NCI-H2029 (cell line): ENCODE measurements around the gene PTN.
"Not testable (repeated sequence)": the region's sequence is repeated elsewhere in the genome, so short reads cannot be mapped to it uniquely, and the experiment has no call there.

Experiments used
- DNase-seq: peaks from one replicate; lab custom pipeline; 2025; lab: John Stamatoyannopoulos, UW

PTN gene

DNA sequence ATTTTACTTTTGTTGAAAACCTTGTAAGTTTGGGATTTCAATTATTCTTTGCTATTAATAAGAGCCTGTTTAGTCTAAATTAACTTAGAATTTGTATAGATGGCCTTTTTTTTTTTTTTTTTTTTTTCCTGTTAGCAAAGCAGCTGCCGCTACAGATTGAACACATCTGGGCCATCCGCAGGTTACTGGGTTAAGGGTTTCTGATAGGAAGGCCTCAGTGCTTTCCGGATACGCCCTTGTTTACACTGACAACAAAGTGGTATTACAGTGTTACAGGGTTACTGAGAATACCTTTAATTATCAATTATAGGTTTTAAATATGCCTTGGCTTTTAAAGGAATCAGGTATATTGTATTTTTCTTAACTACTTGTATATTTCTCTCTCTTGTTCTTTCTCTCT is 76.8 kb downstream of the PTN start:
- peak; percentile 39 for DNase-seq

DNA sequence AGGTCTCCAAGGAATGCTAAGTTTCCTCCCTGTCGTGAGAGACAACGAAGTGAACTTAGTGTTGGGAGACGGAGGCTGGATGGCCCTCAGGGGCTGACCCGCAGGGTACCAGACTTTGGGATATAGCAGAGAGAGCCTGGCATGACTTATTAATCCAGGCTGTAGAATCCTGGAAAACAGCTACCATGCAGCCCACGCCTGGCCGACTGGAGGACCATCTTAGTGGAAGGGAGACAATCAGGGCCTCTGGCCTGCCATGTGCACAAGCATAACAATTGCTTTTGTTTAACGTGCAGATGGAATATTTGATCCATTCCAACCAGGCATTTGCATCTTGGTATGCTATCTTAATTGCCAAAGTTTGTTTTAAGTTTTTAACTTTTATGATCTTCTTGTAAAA is 78.1 kb downstream of the PTN start:
- DNase-seq, result not testable (repeated sequence)

DNA sequence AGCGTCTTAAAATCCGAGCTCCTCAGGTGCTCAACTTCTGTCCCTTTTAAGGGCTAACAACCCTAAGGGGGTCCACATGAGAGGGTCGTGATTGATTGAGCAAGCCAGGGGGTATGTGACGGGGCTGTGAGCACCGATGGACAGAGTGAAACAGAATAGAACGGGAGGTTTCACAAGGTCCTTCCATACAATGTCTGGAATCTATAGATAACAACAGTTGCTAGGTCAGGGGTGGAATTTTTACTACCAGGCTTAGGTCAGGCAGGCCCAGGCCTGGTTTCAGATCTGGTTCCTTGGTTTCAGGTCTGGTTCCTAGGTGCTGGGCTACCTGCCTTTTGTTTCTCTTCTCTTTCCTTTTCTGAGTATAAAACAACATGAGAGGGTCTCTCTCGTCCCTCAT is 80.9 kb downstream of the PTN start:
- no peak for DNase-seq

DNA sequence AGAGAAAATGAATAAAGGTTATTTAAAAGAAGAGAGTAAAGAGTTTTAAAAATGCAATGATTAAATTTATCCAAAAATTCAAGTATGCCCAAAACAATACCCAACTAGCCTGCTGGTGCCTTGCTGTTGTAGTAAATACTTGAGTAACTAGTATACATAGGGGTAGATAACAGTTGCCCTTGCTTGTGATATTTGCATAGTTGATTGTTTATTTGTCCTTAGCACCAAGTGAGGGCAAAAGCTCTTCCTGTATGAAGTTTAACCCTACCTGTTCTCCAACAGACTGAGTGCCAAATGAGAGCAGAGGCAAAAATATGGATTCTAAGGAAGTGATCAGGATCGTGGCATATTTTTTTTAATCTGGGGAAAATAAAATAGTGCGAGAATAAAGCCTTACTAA is 85.0 kb downstream of the PTN start:
- peak; percentile 24 for DNase-seq

DNA sequence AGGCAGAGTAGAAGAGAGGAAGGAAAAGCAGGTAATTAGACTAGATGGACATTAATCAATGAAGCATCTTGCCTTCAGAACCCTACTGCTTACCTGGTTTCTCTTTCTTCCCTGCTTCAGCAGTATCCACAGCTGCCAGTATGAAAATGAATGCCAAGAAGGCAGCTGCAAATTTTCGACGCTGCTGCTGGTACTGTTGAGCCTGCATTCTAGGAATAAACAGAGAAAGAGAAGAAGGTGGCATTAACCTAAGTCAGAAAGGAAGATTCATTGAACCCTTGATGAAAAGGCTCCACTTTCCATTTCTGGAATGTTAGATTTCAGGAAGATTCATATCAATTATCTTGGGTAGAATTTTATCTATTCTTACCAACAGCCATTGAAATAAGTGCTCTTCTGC is 88.8 kb downstream of the PTN start:
- no peak for DNase-seq

DNA sequence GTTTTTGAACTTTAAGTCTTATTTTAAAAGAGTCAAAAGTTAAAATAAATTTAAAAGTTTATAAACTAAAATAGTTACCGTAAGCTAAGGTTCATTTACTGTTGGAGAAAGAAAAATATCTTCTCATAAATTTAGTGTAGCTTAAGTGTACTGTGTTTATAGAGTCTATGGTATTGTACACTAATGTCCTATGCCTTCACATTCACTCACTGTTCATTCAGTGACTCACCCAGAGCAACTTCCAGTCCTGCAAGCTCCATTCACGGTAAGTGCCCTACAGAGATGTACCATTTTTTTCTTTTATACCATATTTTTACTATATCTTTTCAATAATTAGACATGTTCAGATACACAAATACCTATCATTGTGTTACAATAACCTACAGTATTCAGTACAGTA is 97.6 kb downstream of the PTN start:
- no peak for DNase-seq

DNA sequence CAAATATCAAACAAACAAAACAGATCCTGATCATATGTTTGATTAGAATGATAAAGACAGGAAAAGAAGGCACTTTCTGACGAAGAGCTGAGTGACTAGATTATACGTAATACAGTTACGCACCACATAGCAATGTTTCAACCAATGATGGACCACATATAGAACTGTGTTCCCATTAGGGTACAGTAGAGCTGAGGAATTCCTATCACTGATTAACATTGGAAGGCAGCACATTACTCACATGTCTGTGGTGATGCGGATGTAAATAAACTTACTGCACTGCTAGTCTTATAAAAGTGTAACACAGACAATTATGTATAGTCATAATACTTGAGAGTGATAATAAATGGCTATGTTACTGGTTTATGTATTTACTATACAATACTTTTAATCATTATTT is 98.3 kb downstream of the PTN start:
- DNase-seq, result no peak

DNA sequence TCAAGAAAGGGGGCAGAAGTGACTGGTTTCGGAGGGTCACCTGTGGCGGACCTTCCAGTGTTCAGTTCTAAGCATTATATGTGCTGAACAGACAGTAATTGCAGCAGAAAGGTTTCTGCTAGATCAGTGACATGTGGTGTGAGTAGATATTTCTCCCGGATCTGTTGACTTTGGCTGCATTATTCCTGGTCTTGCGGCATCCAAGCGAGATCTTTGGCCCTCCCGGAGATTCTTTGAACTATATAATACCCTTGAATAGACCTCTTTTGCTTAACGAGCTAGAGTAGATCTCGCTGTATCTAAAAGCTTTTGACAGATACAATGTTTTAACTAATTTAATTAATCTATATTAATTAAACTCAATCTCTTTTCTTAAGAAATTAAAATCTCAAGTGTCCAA is 99.8 kb downstream of the PTN start:
- no peak for DNase-seq

DNA sequence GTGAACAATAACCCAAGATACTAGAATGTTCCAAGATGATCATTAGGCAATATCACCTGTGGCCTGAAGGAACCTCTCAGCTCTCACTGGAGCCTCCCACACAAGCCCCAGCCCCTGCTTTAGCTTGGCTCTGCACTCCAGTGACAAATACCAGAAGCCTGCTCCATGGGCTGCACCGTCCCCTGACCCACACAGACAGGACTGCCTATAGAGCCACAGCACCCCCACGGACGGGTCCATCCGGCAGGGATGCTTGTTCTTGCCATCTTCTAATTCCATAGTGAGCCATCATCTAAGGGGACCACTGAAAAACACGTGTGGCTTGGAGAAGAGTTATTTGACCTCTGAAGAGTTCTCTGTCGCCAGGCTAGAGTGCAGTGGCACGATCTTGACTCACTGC is 100.9 kb downstream of the PTN start:
- no peak for DNase-seq

DNA sequence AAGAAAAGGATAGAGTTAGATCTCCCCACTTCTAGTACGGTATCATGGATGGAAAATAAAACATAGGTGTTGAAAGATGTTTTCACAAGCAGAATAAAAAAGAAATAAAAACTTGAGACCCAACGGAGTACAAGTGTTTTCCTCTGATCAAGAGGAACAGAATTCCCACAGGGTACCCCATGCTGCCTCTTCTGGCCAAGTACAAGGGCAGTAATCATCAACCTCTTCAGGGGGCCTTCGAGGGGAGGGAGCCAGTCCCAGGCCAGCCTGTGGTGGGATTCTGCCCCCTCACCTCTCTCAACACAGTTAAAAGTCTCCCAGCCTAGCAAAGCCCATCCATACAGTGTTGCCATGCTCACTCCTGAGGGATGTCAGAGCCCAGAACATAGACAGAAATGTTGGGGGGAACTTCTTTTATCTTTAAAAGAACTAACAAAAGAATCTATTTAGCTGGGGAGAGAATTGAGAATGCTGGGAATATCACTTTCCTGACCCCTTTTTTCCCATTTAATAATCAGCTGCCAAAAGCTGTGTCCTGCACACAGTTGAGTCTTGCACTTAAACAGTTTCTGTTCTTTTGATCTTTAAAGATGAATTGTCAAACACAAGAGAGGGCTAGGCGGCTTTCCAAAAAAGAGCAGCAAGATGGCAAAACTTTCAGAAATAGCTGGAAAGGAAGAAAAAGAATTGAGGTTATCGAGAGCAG is 101.7 kb downstream of the PTN start:
- no peak for DNase-seq

DNA sequence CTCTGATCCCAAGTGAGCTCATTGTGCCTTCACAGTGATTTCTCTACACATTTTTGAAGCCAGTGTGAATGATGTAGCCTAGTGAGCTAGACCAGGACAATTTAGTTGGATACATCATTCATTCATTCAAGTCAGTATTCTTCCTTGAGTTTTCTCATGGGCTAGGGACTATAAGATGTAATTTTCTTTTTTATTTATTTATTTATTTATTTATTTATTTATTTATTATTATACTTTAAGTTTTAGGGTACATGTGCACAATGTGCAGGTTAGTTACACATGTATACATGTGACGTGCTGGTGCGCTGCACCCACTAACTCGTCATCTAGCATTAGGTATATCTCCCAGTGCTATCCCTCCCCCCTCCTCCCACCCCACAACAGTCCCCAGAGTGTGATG is 104.3 kb downstream of the PTN start:
- DNase-seq, result not testable (repeated sequence)

DNA sequence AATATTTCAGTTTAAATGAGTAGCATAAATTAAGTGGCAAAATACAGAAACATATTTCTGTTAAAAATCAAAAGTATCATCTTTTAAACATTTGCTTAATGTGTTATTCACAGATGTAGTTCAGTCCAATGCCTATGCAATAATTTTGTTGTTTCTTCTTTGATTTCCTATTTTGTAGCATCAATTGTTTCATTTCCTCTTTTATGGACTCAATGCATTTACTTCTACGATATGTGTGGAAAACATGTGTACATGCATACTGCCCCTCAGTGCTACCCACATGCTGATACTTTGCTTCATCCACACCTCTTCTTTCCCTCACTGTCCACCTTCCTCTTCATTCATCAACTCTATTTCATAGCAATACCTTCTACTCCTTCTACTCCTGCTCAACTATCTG is 108.1 kb downstream of the PTN start:
- no peak for DNase-seq

DNA sequence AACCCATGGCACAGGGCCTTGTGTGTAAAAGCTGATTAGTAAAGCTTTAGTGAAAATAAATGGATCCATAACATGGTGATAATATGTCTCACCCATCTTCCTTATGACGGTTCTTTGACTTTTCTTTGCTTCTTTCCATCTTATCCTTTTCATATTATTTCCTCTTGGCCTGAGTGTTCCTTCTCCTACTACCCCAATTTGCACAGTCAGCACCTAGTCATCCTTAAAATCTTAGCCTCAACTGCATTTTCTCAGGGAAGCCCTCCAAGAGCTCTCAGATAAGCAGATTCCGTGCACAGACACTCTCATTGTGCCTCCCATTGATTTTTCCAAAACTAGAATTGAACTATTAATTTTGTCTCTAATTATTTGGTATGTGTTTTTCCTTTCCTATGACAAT is 112.4 kb downstream of the PTN start:
- DNase-seq, result no peak

DNA sequence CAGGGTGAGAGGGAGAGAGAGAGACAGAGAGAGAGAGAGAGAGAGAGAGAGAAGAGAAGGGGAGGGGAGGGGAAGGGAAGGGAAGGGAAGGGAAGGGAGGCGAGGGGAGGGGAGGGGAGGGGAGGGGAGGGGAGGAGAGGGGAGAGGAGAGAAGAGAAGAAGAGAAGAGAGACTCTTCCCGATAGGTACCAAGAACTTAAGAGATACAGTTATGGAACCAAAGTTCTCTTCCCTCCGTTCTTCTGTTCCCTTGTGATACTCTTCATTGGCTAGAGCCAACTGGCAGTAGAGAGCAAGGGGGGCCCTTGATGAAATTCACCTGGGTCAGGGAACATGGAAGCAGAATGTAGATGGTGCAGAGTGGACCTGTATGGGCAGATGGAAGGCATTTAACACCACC is 122.1 kb downstream of the PTN start:
- no peak for DNase-seq

DNA sequence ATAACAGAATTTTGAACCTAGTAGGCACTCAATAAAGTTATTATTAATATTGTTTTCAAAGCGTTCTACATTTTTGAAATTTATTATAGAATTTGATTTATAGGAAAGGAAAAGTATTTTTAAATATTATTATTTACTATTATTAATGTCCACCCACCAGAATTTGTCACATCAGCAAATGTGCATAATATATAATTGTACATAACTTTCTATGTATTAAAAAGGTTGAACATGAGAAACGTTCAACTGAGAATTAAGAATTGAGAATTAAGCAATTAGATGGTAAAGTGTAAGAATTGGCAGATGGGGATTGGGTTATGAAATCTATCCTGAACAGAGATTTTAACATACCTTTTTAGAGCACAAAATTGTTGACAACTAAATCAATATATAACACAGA is 129.8 kb downstream of the PTN start:
- no peak for DNase-seq

DNA sequence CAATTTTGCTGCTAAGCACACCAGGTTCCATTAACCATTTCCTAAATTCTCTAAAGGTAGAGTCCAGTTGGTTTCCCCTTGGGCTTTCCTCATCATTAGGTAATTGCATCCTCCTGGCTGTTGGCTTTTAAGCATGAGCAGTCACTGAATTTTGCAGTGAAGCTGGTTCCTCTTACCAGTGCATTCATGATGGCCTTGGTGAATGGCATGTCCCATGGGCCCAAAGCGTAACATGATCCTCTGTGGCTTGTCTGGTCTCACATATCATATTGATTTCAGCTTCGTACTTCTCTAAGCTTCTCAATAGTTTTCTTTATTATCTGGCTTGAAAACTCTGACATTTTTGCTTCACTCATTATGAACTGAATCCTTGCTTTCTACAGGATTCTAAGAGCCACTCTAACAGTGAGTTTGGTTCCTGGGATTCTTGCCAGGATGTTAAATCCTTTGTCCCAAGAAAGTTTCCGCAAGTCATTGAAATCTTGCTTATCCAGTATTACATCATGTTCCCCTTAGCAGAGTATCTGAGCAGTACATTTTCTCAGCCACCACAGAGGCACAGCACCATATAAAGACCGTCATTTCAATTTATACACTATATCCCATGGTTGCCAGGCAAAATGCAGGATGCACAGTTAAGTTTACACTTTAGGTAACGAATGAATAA is 134.2 kb downstream of the PTN start:
- no peak for DNase-seq

DNA sequence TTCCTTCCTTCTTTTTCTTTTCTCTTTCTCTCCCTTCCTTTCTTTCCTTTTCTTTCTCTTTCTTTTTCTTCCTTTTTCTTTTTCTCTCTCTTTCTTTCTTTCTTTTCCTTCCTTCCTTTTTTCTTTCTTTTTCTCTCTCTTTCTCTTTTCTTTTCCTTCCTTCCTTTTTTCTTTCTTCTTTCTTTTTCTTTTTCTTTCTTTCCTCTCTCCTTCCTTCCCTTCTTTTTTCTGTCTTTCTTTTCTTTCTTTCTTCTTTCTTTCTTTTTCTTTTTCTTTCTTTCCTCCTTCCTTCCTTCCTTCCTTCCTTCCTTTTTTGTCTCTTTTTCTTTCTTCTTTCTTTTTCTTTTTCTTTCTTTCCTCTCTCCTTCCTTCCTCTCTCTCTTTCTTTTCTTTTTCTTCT is 136.8 kb downstream of the PTN start:
- DNase-seq, result no peak

DNA sequence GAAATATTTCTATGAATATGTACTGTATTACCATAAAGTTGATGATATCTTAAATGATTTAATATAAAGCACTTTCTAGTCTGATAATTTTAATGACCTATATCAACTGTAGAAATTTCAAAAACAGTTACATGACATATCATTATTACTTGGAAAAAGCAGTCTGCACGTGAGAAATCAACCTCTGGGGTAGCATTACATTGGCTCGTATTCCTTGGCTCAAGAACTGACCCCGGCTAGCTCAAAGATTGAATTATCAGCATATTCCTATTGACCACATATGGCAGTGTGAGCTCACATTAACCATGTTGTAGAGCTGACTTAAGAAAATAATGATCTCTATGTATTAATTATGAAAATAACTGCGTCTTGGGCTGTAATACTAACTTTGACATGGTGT is 139.3 kb downstream of the PTN start:
- no peak for DNase-seq

DNA sequence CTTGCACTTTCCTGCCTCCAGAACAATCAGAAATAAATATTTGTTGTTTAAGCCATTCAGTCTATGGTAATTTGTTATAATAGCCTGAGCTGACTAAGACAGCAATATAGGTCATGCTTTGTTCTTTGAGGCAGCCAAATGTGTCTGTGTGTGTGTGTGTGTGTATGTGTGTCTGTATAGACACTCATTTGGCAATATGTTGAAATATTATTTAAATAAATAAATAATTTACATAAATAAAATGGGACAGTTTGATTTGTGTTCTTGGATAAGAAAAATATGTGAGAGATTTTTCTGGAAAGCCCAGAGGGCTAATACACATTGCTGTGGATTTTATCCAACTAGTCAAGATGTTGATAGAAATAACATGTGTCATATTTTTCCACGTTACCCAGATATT is 140.2 kb downstream of the PTN start:
- DNase-seq, result no peak

DNA sequence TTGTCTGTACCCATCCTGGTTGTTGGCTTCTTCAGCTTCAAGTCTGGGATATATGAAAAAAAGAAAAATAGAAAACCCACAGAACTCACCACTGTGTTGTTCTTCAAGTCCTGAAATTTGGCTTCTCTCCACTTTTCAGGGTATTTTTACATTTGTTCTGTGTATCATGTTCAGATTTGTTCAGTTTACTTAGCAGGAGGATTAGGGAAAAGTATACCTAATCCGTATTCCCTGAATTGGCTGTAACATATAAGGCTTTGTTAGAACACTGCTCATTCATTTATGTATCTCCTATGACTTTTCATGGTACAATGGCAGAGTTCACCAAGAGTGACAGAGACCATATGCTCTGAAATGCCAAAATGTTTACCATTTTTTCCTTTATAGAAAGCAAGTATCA is 146.9 kb downstream of the PTN start:
- DNase-seq, result no peak

DNA sequence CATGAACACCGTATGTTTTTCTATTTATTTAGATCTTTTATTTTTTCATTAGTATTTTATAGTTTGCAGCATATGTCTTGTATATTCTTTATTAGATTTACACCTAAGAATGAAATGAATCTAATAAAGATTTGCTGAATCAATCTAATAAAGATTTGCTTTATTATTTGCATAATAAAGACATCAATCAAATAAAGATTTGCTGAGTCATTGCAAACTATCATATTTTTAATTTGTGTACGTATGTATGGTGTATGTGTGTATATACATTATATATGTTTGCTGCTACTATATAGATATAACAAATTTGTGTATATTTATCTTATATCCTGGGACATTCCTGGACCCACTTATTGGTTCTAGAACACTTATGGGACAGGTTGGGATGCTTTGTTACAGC is 147.5 kb downstream of the PTN start:
- no peak for DNase-seq

DNA sequence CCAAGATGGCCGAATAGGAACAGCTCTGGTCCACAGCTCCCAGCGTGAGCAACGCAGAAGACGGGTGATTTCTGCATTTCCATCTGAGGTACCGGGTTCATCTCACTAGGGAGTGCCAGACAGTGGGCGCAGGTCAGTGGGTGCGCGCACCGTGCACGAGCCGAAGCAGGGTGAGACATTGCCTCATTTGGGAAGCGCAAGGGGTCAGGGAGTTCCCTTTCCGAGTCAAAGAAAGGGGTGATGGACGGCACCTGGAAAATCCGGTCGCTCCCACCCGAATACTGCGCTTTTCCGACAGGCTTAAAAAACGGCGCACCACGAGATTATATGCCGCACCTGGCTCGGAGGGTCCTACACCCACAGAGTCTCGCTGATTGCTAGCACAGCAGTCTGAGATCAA is 161.9 kb downstream of the PTN start:
- not testable (repeated sequence) for DNase-seq
